Kidney (tissue), 14 donors: ENCODE data around the gene SVBP. TPM values are rescaled to one million over a fixed set of nuclear protein-coding genes. Genes with fewer than 3 reads are reported as not detected.

Experiments used
- DNase-seq, 5 donors: peaks; one replicate each; pipeline ENCODE4 v3.0.0-alpha.2; 2013 to 2020
- FAIRE-seq: peaks from 2 replicates; lab custom pipeline; 2012; peaks lifted over from hg19 to GRCh38; lab: Jason Lieb, UNC
- H3K27ac ChIP-seq, 2 donors: one replicate each; pipeline ENCODE4 v1.7.0; 2013; ENCODE audit warnings: low read depth in 2 of 2, low read length in 2 of 2, inconsistent platforms in 1 of 2
- H3K27me3 ChIP-seq: one replicate; pipeline ENCODE4 v1.7.1; 2013; ENCODE audit warnings: low read length, inconsistent platforms; ENCODE audit not compliant: control insufficient read depth, insufficient read depth
- H3K36me3 ChIP-seq, 3 donors: one replicate each; pipeline versions ENCODE4 v1.7.0 to v1.7.1; 2013; ENCODE audit warnings: low read length in 3 of 3, control low read depth in 1 of 3, inconsistent platforms in 1 of 3; ENCODE audit not compliant: insufficient read depth in 3 of 3, control insufficient read depth in 2 of 3
- H3K4me1 ChIP-seq, 3 donors: one replicate each; pipeline versions ENCODE4 v1.7.0 to v1.7.1; 2013; ENCODE audit warnings: low read length in 3 of 3, inconsistent platforms in 1 of 3, low read depth in 1 of 3; ENCODE audit not compliant: control insufficient read depth in 2 of 3, insufficient read depth in 2 of 3
- H3K4me3 ChIP-seq, 3 donors: one replicate each; pipeline versions ENCODE4 v1.7.0 to v1.8.1; 2013; ENCODE audit warnings: low read length in 3 of 3, control low read depth in 1 of 3, inconsistent platforms in 1 of 3
- H3K9ac ChIP-seq, 3 donors: one replicate each; pipeline versions ENCODE4 v1.7.0 to v1.7.1; 2013; ENCODE audit warnings: low read length in 3 of 3, control low read depth in 1 of 3, inconsistent platforms in 1 of 3
- H3K9me3 ChIP-seq, 3 donors: one replicate each; pipeline versions ENCODE4 v1.7.0 to v1.7.1; 2013; ENCODE audit warnings: low read length in 3 of 3, control low read depth in 1 of 3, inconsistent platforms in 1 of 3; ENCODE audit not compliant: control insufficient read depth in 2 of 3, insufficient read depth in 1 of 3
- CTCF ChIP-seq: IDR thresholded peaks from 3 replicates; pipeline ENCODE4 v1.5.1; 2012; ENCODE audit warnings: mild to moderate bottlenecking, moderate library complexity, borderline replicate concordance; ENCODE audit not compliant: insufficient read depth; ENCODE audit errors: extremely low read depth
- intact Hi-C: fragments of 100-400 bp; cut with DNase I; formaldehyde crosslinking; loops from one replicate; pipeline ENCODE4 v1.11.1; 2022
- polyA plus RNA-seq: library from polyadenylated mRNA; stranded (reverse); fragments of 350-450 nt; fragmentation: Illumina TruSeq; extraction: RNeasy Lipid Tissue Mini Kit (QIAGEN cat#74804); gene quantifications from one replicate; pipeline ENCODE4 v1.2.3, GENCODE V29; 2014; ENCODE audit warnings: low read depth, low replicate concordance; ENCODE audit not compliant: insufficient read depth
- total RNA-seq: library from RNA; stranded (reverse); fragmentation: NEBNext Ultra II Directional; extraction: Animal tissue kit (Norgen Biotek cat#: 25700); gene quantifications from one replicate; pipeline ENCODE4 v1.2.1, GENCODE V29; 2021
- donor health status: control.
- donor health status: control.
- donor health status: control.
- donor health status: control.
- donor health status: control.
- donor health status: DM: yes; HTN: yes; CAD: no.
- donor health status: Normal renal cell carcinoma (clear cell type).

Gene SVBP
- total and polyA plus RNA-seq, 2 donors from 2014 or later, result 15.5 to 36.8 TPM

DNA sequence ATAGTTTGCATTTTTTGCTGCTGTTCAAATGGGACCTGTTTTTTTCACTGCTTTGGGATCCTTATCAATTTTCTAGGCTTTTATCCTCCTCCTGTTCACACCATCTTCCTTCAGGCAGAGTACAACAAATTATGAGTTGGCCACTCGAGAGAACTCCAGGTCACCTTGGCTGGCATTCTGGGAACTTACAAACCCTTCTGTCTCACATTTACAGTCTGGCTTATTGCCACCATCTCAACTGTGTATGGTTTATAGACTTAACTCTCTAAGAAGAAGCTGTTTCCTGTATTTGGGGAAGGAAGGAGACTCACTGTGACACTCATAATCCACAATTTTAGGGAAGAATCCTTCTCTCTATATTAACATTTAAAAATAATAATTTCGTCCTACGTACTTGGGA lies 23.8 kb upstream of the SVBP start:
- H3K4me3 ChIP-seq, result no peak overlapping the region
- no peaks in the 10 kb centered on the region for H3K4me1 ChIP-seq
- intact Hi-C loops, result no loop called here
- H3K27me3 ChIP-seq, result no peaks in the 10 kb centered on the region
- no peak overlapping the region for H3K9ac ChIP-seq
- FAIRE-seq, result no peak
- H3K36me3 ChIP-seq, result peaks cover 0 to 10% (median 3%) of the 10 kb centered on the region in 3 donors
- no peak for TF ChIP-seq CTCF
- no peak overlapping the region for H3K27ac ChIP-seq
- DNase-seq, result no peak
- no peaks in the 10 kb centered on the region for H3K9me3 ChIP-seq

DNA sequence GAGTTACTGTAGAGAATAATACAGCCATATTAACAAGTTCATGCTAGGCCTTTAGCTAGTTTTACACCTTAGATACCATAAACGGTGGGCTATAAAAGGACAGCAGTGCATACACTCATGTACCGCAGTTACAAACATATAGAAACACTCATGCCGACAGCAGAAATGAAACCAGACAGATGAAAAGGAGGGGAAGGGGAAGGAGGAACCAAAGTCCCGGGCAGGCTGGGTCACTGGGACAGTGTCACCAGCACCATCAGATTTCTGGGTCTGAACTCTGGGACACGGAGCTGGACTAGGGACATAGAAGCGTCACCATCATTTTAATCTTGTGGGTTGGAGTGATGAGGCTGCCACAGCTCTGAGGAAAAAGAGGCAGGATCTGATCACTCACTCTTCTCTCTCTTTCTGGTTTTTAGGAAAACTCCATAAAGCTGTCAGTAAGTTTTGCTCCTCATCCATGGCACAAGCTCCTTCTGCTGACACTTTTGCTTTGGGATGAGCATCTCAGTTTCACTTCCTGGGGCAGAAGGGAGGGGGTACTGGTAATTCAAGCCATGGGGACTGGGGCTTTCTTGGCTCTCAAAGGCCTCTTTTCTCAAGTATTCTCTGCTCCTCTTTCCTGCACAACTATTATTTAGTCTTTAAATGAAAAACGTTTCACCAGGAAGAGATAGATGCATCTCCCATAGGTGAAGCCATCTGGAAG lies 21.4 kb upstream of the SVBP start:
- H3K27ac ChIP-seq, result no peak overlapping the region
- H3K36me3 ChIP-seq, result peaks cover 0 to 6% (median 4%) of the 10 kb centered on the region in 3 donors
- no peaks in the 10 kb centered on the region for H3K9me3 ChIP-seq
- H3K4me3 ChIP-seq, result no peak overlapping the region
- no peaks in the 10 kb centered on the region for H3K27me3 ChIP-seq
- intact Hi-C loops, result no loop called here
- H3K9ac ChIP-seq, result no peak overlapping the region
- FAIRE-seq (no peak), DNase-seq (peak in 1 of 5 donors; percentile 9)
- TF ChIP-seq CTCF, result no peak
- no peaks in the 10 kb centered on the region for H3K4me1 ChIP-seq

DNA sequence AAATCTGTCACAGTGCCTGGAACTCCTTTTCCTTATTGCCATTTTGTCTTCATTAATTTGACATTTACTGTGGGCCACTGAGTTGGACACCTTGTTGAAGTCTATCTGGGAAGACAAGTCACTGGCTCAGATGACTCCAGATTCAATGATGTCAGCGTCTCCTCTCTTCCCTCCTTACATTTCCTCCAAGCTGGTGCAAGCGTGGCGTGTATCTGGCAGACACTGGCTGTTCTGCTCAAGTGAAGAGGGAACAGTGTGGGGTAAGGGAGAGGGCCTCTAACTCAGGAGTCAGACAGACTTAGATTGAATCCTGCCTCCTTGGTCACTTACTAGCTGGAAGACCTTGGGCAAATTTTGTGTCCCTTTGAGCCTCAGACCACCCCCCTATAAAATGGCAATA lies 20.5 kb upstream of the SVBP start:
- Histone ChIP-seq H3K27me3 (no peaks in the 10 kb centered on the region), H3K36me3 (peaks cover 0 to 6% (median 4%) of the 10 kb centered on the region in 3 donors), H3K4me3 (no peak overlapping the region), H3K9ac (no peak overlapping the region), H3K27ac (no peak overlapping the region), H3K9me3 (no peaks in the 10 kb centered on the region), H3K4me1 (no peaks in the 10 kb centered on the region)
- no peak for DNase-seq
- no peak for FAIRE-seq
- no peak for TF ChIP-seq CTCF
- intact Hi-C loops, result no loop called here

DNA sequence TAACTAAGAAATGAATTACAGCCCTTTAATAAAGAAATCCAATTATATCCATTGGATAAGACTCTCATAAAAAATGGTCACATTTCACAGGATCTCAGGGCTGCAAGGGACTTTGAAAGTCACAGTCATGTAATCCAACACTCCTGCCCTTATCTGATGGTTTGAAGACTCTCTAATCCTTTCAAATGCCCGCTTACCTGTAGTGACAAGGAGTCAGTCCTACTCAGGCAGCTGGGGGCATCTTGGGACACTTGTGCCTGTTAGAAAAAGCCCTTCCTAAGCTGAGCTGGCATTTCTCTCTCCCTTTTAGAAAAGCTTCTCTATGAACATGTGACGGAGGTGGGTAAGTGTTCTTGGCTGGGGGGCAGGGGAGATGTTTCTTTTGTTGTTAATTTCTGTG lies 18.2 kb upstream of the SVBP start:
- H3K27me3 ChIP-seq, result no peaks in the 10 kb centered on the region
- DNase-seq, result no peak
- no peak overlapping the region for H3K27ac ChIP-seq
- TF ChIP-seq CTCF, result no peak
- peaks cover 0 to 4% (median 4%) of the 10 kb centered on the region in 3 donors for H3K36me3 ChIP-seq
- H3K4me3 ChIP-seq, result no peak overlapping the region
- H3K9me3 ChIP-seq, result no peaks in the 10 kb centered on the region
- FAIRE-seq, result no peak
- H3K4me1 ChIP-seq, result no peaks in the 10 kb centered on the region
- H3K9ac ChIP-seq, result no peak overlapping the region
- intact Hi-C loops, result no loop called here
